ENCODE measurements around the gene APOA4. TPM values are rescaled to one million over a fixed set of nuclear protein-coding genes. Genes with fewer than 3 reads are reported as not detected.

The APOA4 gene
- not detected for polyA plus RNA-seq (ENCODE audit: insufficient read length in 12 of 12)
- long read RNA-seq, donor 1, transcript APOA4-201 (3 exons, 1,473 nt) = major isoform, 24 of 44 reads
- long read RNA-seq, donor 1, partial matches to known transcripts = 20 of 44 reads
- long read RNA-seq, donor 1, other reads (novel, unspliced or antisense) = 0 of 44 reads
- long read RNA-seq, donor 2 = 0 reads
- long read RNA-seq, donor 3, partial matches to known transcripts = 0 of 1 reads
- long read RNA-seq, donor 3, other reads (novel, unspliced or antisense) = 0 of 1 reads
- long read RNA-seq, donor 4 = 0 reads
- long read RNA-seq, donor 5 = 0 reads
- long read RNA-seq, donor 6 = 0 reads
- long read RNA-seq, donor 7 = 0 reads
- long read RNA-seq, donor 8, partial matches to known transcripts = 0 of 2 reads
- long read RNA-seq, donor 8, other reads (novel, unspliced or antisense) = 0 of 2 reads
- long read RNA-seq, donor 9 = 0 reads
- long read RNA-seq, donor 10 = 0 reads
- long read RNA-seq, donor 11 = 0 reads

DNA sequence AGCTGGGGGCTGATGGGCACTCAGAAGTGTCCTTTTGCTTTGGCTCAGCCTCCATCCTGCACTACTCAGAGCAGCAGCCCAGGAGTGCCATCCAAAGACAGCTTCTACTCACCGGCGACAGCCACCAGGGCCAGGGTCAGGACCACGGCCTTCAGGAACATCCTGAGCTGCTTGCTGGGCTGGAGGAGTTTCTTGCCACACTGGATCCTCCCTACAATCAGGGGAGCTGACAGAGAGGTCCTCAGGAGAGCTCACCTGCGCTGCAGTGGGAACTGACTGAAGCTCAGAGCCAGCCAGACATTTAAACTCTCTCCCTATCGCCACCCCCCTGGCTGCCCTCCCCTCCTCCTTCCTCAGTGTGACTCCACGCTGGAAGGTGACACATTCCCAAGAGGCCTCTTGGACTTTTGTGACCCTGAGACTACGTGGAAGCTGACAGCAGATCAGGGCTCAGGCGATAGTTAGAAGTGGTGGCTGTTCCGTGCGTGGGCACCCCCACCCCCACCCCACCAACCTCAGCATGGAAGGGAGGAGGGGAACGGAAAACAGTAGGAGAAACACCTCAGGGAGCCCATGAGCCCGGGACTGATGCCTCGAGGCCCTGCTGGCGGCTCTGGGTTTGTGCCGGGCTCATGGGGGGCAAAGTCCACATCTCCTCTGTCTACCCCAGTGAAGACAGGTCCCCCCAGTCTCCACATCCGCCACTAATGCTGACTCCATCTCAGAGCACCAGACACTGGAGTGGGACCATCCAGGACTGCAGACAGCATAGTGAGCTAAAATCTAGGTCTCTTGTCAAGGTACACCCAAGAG lies at the start of gene APOA4:
APOA4 (minus strand) TSS at position 274 of the 813 bp plus-strand sequence; CDS start at position 161, 113 bp downstream.
- no peak for DNase-seq

DNA sequence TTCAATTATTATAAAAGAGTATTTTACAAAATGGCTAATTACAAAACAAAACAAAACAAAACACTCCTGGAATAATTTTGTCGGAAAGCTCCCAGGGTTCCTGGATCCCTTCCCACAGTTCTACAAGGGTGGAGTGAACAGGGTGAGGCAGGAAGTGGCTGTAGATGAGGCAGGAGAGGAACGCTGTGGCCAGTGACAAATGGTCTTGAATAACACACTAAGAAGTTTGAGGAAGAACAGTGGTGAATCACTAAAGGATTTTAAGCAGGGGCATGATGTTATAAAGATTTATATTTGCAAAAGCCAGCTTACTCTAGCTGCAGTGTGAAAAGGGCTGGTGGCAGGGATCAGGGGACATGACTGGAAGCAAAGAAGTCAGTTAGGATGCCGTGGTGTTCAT lies 48.1 kb upstream of the APOA4 start:
- DNase-seq = no peak

DNA sequence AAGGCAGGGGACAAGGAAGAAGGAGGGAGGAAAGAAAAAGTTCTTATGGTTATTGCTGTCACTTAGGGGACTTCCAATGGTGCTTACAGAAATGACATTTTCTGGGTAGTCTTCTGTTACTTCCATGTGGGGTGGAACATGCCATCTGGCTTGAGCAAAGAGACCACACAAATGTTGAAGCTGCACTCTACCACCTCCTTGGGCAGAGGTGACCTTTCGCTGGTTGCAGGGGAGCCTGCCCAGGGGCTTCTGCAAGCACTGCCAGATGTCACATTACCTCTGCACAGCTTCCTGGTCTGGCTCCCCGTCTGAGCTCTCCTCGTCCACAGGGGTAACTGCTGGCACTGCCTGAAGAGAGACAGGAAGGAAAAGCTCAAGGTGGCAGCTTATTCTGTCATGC lies 47.0 kb upstream of the APOA4 start:
- no peak for DNase-seq

- no peak for DNase-seq
These were observed 46.5 kb upstream of the APOA4 start for GRCh38 chr11:116869610-116870009.

DNA sequence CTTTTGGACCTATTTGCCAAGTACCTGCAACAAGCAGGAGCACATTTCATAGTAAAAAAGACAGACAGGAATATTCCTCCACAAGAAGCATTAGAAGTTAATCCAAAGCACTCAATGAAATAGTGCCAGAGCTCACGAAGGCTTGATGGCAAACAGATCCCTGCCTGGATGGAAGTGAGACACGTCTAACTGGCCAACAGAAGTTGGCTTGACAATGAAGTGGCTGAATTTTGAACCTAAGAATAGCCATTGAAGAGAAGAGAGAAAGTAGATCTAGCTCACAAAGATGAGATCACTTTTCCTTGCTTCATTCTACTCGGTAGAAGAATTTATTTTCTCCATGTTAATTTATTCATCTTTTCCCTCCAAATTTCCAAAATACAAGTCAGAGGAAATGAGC lies 45.0 kb upstream of the APOA4 start:
- DNase-seq = no peak

DNA sequence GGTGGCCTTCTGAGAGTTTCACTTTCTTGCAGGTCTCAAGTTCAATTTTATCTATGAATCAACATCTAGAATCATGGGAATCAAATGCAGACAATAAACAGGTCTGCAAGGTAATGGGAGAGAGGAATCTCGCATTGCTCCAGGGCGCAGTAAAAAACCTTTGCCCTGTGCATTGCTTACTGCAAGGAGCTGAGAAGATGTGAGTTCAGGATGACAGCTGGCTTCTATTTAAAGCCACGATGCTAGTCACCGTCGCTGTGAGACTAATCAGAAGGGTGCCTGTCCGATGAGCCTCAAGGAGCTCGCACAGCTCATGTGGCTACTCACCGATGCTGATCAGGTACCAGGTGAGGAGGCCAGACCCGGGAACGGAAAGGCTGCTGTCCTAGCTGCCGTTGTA lies 44.5 kb upstream of the APOA4 start:
- DNase-seq = no peak

GRCh38 chr11:116866804-116867455 lies 43.8 kb upstream of the APOA4 start:
- no peak for DNase-seq

DNA sequence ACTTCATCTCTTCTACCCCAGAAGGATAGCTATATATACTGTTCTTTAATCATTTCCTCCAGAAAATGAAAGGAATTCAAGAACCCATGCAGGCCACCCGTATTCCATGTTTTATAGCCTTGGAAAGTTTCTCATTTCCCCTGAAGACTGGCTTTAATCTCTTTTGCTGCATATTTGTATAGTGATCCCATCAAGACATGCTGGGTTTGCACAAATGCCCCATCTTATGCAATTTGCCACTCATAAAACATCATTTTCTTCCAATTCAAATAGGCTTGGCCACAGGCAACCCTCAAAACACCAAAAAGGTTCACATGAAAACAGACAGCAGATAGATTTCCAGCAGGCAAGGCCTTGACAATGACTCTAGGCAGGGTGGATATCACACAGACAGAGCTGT lies 42.6 kb upstream of the APOA4 start:
- no peak for DNase-seq

DNA sequence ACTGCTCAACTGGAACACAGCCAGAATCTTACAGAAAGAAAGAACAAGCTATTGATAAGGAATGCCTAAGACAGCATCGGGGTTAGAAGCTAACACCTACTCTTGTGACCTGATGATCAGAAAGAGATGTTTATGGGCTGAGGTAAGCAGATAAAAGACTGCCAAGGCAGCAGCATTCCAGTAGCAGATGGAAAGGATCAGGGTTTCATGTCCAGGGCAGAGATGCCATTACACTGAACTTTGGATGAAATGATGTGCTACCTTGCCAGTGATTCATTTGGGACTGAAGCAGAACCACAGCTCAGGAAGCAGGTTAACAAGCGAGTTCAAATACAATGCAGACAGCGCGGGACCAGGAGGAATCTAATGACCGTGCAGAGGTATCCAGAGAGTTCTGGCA lies 41.4 kb upstream of the APOA4 start:
- DNase-seq = no peak

GRCh38 chr11:116862951-116863350 lies 39.8 kb upstream of the APOA4 start:
- no peak for DNase-seq

DNA sequence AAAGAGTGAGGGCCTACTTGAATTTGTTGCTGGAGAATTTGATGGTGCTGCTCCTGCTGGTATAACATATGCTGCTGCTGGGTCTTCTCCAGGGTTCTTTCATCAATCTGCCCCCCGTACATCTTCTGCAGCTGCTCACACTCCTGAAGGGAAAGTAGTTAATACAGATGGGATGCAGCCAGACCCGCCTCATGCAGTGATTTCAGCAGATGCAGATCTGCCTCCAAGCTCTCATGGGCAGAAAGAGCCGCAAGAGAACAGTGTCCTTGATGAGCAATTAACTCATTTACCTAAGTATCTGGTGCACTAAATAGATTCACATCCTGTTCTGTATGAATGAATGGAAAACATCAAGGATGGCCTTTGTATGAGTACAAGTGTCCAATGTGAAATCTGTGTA lies 39.1 kb upstream of the APOA4 start:
- no peak for DNase-seq

GRCh38 chr11:116861539-116861938 lies 38.4 kb upstream of the APOA4 start:
- no peak for DNase-seq

DNA sequence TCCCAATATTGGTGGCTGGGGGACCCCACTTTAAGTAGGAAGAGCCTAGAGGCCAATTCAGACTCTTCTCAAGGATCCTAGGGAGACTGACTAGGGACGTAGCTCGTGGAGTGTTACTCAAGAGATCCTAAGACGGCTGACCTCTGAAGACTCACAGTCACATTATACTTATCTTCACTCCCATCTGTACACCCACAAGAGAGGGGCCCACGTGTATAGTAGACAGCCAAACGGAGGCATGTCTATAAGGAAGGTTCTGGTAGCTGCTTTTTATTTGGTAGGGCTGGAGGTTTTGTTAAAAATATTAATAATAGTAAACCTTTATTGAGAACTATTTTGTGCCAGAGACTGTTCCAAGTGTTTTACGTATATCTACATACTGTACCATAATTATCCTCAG lies 37.2 kb upstream of the APOA4 start:
- no peak for DNase-seq

GRCh38 chr11:116859175-116859574 lies 36.1 kb upstream of the APOA4 start:
- no peak for DNase-seq

- no peak for DNase-seq
These were observed 34.8 kb upstream of the APOA4 start for GRCh38 chr11:116857936-116858335.

DNA sequence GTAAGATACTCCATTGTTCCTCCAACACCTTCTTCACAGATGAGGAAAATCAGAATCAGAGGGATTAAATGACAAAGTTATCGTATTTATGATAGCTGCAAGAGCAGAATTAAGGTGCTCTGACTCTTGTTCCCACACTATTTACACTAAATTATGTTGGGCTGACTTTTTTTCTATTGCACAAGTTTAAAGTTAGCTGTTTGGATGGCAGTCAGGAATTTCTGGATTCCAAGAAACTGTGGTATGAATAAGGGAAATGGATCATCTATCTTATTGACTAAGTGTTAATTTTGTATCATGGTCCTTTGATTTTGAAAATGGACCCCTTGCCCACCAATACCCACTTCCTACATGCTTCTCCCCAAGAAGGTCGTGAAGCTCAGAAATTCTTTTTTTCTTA lies 34.2 kb upstream of the APOA4 start:
- no peak for DNase-seq

- no peak for DNase-seq
These were observed 33.3 kb upstream of the APOA4 start for GRCh38 chr11:116856423-116856822.

- DNase-seq = no peak
These were observed 32.3 kb upstream of the APOA4 start for GRCh38 chr11:116855413-116855812.

DNA sequence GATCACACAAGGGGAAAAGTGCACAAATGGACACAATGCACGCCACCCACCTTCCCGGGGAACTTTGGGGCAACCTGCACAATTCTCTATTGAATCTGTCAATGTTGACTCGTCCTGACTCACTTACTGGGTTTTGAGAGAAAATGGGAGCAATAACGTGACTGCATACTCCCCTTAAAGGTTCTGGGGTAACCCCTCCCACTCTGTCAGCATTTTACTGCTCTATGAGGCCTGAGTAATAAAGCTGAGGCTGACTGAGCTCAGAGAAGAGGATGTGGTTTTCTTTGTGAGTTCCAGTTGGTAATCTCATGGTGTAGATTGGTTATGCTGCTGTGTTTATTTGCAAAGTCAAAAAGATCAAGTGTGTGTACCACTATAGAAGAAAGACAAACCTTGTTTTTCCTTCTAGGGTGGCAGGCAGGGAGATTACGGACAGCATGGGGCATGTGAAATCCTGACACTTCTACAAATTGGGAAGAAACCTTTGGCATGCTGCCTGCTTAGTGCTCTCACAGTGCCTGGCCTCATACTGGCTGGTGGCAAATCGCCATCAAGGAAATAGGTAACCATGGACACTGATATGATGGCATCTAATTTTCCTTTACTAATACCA lies 30.5 kb upstream of the APOA4 start:
- DNase-seq = no peak

GRCh38 chr11:116852261-116853031 lies 29.3 kb upstream of the APOA4 start:
- DNase-seq = peak; percentile 24

DNA sequence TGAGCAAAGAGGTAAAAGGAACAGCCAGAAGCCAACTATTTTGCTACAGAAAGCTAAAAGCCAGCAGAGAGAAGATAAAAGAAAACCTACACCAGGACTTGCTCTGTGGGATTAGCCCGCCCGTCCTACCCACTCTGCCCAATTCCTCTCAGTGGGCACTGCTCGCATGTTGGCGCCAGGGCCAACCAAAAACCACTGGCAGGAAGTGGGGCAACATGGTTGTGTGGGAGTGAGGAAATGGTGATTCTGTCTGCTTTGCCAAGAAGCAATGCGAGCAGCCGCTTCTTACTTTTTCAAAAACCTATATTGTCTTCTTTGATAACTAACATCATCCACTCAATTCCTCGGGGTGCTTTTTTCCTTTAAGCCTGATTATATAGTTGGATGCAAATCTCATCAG lies 28.5 kb upstream of the APOA4 start:
- DNase-seq = no peak

Measured in muscle of arm (tissue), 14 donors.